ENCODE data around the gene NRSN2.

- TF ChIP-seq ZNF274 (IDR thresholded peaks at IDR 0.05; ENCODE audit: low read depth, low read length) (no peak), YY1 (IDR thresholded peaks at IDR 0.05; ENCODE audit: insufficient read depth, insufficient read length) (no peak), SUZ12 (IDR thresholded peaks at IDR 0.05; ENCODE audit: extremely low read depth, insufficient read depth, insufficient read length) (no peak)
Measured at GRCh38 chr20:346640-347316, at the start of gene NRSN2.

Measured in NT2/D1 (cell line).